Spleen (tissue), 13 donors: ENCODE results near the gene MYL4. TPM values are rescaled to one million over a fixed set of nuclear protein-coding genes. Genes with fewer than 3 reads are reported as not detected.

Experiments used
- DNase-seq: peaks from one replicate; pipeline ENCODE4 v3.0.0-alpha.2; 2020
- H3K27ac ChIP-seq, 8 donors: fragments of 200-600 bp; sonication (generic) in 7 of 8; 1 replicate in 4 of 8; 2 replicates in 4 of 8; pipeline versions ENCODE4 v1.5.0 to v1.8.0; 2016 to 2021; ENCODE audit warnings: inconsistent platforms in 4 of 8, mild to moderate bottlenecking in 4 of 8, moderate library complexity in 1 of 8
- H3K27me3 ChIP-seq, 7 donors: fragments of 200-600 bp; sonication (generic) in 6 of 7; replicated peaks in 1 of 7; 1 replicate in 4 of 7; 2 replicates in 3 of 7; pipeline versions ENCODE4 v1.5.0 to v1.8.0; 2016 to 2021; ENCODE audit warnings: inconsistent platforms in 3 of 7, mild to moderate bottlenecking in 1 of 7
- H3K36me3 ChIP-seq, 6 donors: fragments of 200-600 bp; sonication (generic) in 5 of 6; 1 replicate in 4 of 6; 2 replicates in 2 of 6; pipeline versions ENCODE4 v1.5.0 to v1.8.0; 2016 to 2021; ENCODE audit warnings: inconsistent platforms in 2 of 6
- H3K4me1 ChIP-seq, 6 donors: fragments of 200-600 bp; sonication (generic) in 5 of 6; 1 replicate in 3 of 6; 2 replicates in 3 of 6; pipeline versions ENCODE4 v1.5.0 to v1.8.0; 2016 to 2021; ENCODE audit warnings: inconsistent platforms in 3 of 6
- H3K4me3 ChIP-seq, 8 donors: fragments of 200-600 bp; sonication (generic) in 7 of 8; 1 replicate in 4 of 8; 2 replicates in 4 of 8; pipeline versions ENCODE4 v1.5.0 to v1.8.0; 2016 to 2021; ENCODE audit warnings: inconsistent platforms in 4 of 8, mild to moderate bottlenecking in 4 of 8, moderate library complexity in 2 of 8
- H3K9me3 ChIP-seq, 8 donors: fragments of 200-600 bp; sonication (generic) in 7 of 8; 1 replicate in 4 of 8; 2 replicates in 4 of 8; pipeline versions ENCODE4 v1.5.0 to v1.8.0; 2016 to 2021; ENCODE audit warnings: inconsistent platforms in 4 of 8
- CTCF ChIP-seq, 11 experiments: fragments of 200-600 bp in 7 of 11; fragments of 450-650 bp in 4 of 11; sonication (generic) in 4 of 11; IDR thresholded peaks in 8 of 11; conservative IDR thresholded peaks in 3 of 11; 1 replicate in 7 of 11; 2 replicates in 4 of 11; pipeline versions ENCODE4 v1.4.0 to v1.8.0; 2016 to 2021; ENCODE audit warnings: antibody characterized with exemption in 11 of 11, inconsistent platforms in 4 of 11, mild to moderate bottlenecking in 1 of 11
- POLR2A ChIP-seq, 3 donors: fragments of 450-650 bp; IDR thresholded peaks; one replicate each; pipeline ENCODE4 v1.5.1; 2017; ENCODE audit warnings: antibody characterized with exemption in 3 of 3, mild to moderate bottlenecking in 1 of 3
- POLR2AphosphoS5 ChIP-seq, 3 donors: sonication (generic); formaldehyde crosslinking; IDR thresholded peaks; one replicate each; pipeline ENCODE4 v1.5.1; 2017; ENCODE audit warnings: antibody characterized with exemption in 3 of 3
- WGBS, 5 donors: extraction: QIAGEN DNeasy Blood & Tissue Kit in 3 of 5; methylation state at CpG; one replicate each; pipeline versions ENCODE4 v1.1.5 to v1.1.7; 2013 to 2018; 5-methylcytosine and 5-hydroxymethylcytosine counted together
- intact Hi-C: fragments of 100-400 bp; cut with DNase I; formaldehyde crosslinking; loops from one replicate; pipeline ENCODE4 v1.15.0; 2023; ENCODE audit warnings: low total_unique reads
- long read RNA-seq, 2 donors: transcript quantifications; one replicate each; lab custom pipeline, GENCODE V29; 2026
- polyA plus RNA-seq, 3 donors: library from polyadenylated mRNA; stranded (reverse); fragments of 200-250 nt; gene quantifications; one replicate each; pipeline ENCODE4 v1.2.1, GENCODE V29; 2013
- total RNA-seq, 7 donors: library from RNA; depleted of rRNA in 3 of 7; stranded (reverse); fragments of >200 nt in 3 of 7; fragmentation: NEBNext Ultra II Directional in 4 of 7; extraction: Animal tissue kit (Norgen Biotek cat#: 25700) in 4 of 7; gene quantifications; one replicate each; pipeline versions ENCODE4 v1.1.0 to v1.2.1, GENCODE V29; 2016 to 2021
- donor health status: healthy with polysubstance abuse.
- donor health status: DM: no; HTN: no; CAD: no; lungs with moderate emphysema.
- donor health status: DM: no; HTN: no; CAD: no.
- donor health status: Bipolar disorder and iron deficiency.
- donor health status: healthy.
- donor health status: DM: no; HTN: no; CAD: no.
- donor health status: DM: yes; HTN: yes; CAD: no.

MYL4 gene
- 1 to 10 TPM in 5 of 7 donors, under 1 TPM in 2; 0.55 to 8.3 (median 3.9) TPM for total RNA-seq
- 1 to 10 TPM in 1 of 3 donors, under 1 TPM in 2; 0.39 to 1.6 (median 0.63) TPM for polyA plus RNA-seq
- long read RNA-seq, donor 1, transcript MYL4-202 (7 exons, 855 nt): major isoform, 24 of 37 reads
- long read RNA-seq, donor 1, partial matches to known transcripts: 10 of 37 reads
- long read RNA-seq, donor 1, other reads (novel, unspliced or antisense): 0 of 37 reads
- long read RNA-seq, donor 2, transcript MYL4-202 (7 exons, 855 nt): major isoform, 38 of 85 reads
- long read RNA-seq, donor 2, partial matches to known transcripts: 40 of 85 reads
- long read RNA-seq, donor 2, other reads (novel, unspliced or antisense): 0 of 85 reads

GRCh38 chr17:47208744-47209488 lies at the start of gene MYL4:
MYL4 (plus strand) TSS chr17:47209348; CDS start chr17:47209423, 75 bp downstream.
- TF ChIP-seq POLR2AphosphoS5 (IDR thresholded peaks at IDR 0.05): no peak
- no peak for TF ChIP-seq CTCF (IDR thresholded peaks at IDR 0.05 in 8 of 11, conservative IDR thresholded peaks at IDR 0.05 in 3 of 11)
- no peak for TF ChIP-seq POLR2A (IDR thresholded peaks at IDR 0.05)

DNA sequence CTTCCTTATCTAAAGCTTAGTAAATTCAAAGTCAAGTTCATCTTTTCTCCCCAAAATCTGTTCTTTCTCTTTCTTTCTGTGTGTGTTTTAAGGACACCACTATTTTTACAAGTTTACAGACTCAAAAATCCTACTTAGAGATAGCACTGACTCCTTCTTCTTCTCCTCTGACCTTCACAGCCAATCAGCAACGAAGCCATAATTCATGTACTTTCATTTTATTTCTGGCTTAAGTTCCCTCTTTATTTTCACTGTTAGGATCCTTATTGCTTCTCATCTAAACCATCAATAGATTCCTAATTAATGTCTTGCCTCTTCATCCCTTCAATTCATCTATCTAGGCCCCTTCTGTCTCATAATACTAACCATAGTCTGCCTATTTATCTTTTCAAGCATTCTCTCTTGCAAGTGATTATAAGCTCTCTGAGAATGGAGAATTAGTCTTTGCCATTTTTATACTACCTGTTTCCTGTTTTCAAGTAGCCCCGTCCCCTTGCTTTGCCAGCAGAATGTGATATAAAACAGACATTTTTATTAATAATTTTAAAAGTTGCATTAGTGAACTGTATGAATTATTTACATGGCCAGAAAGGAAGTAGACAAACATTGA lies 47.0 kb upstream of the MYL4 start:
- WGBS, 5 donors: 18 to 29% (median 22%) methylated on average over 2 of the region's 2 CpGs
- TF ChIP-seq CTCF (IDR thresholded peaks at IDR 0.05 in 8 of 11, conservative IDR thresholded peaks at IDR 0.05 in 3 of 11) (no peak), POLR2A (IDR thresholded peaks at IDR 0.05) (no peak), POLR2AphosphoS5 (IDR thresholded peaks at IDR 0.05) (no peak)
- DNase-seq: no peak
- Histone ChIP-seq H3K27me3 (no peaks in the 10 kb centered on the region), H3K4me1 (peaks cover 7 to 34% (median 19%) of the 10 kb centered on the region in 6 donors), H3K9me3 (no peaks in the 10 kb centered on the region), H3K27ac (peak overlapping the region in 7 of 8 donors; percentile 11 to 73 (median 68)), H3K36me3 (peaks cover 0 to 80% (median 30%) of the 10 kb centered on the region in 6 donors), H3K4me3 (peak overlapping the region in 2 of 8 donors; percentile 3 to 38)
- intact Hi-C loops: no loop called here

More at GRCh38 chr17:47208744-47209488, at the start of gene MYL4:
- H3K27ac ChIP-seq: peak within 1 kb of the TSS in 1 of 8 donors; percentile 94
- DNase-seq: no peak
- intact Hi-C loops: no loop called here
- H3K4me3 ChIP-seq: no peak within 1 kb of the TSS
- H3K9me3 ChIP-seq: no peaks in the 10 kb centered on the region
- no peaks in the 10 kb centered on the region for H3K27me3 ChIP-seq
- peaks cover 8 to 53% (median 36%) of the 10 kb centered on the region in 6 donors for H3K4me1 ChIP-seq
- WGBS, 5 donors: 74 to 85% (median 79%) methylated on average over 6 of the region's 6 CpGs
- no peaks in the 10 kb centered on the region for H3K36me3 ChIP-seq

GRCh38 chr17:47164263-47164662 lies 44.9 kb upstream of the MYL4 start:
- H3K9me3 ChIP-seq: no peaks in the 10 kb centered on the region
- no peaks in the 10 kb centered on the region for H3K27me3 ChIP-seq
- H3K4me1 ChIP-seq: peaks cover 7 to 34% (median 19%) of the 10 kb centered on the region in 6 donors
- H3K4me3 ChIP-seq: no peak overlapping the region
- TF ChIP-seq POLR2AphosphoS5 (IDR thresholded peaks at IDR 0.05) (no peak), CTCF (IDR thresholded peaks at IDR 0.05 in 8 of 11, conservative IDR thresholded peaks at IDR 0.05 in 3 of 11) (no peak), POLR2A (IDR thresholded peaks at IDR 0.05) (no peak)
- intact Hi-C loops: no loop called here
- no peak for DNase-seq
- peak overlapping the region in 1 of 8 donors; percentile 71 for H3K27ac ChIP-seq
- peaks cover 0 to 80% (median 35%) of the 10 kb centered on the region in 6 donors for H3K36me3 ChIP-seq
- 95 to 99% (median 95%) methylated on average over 5 of the region's 5 CpGs for WGBS, 5 donors
